Lung (tissue), 13 donors: Measurements from ENCODE around the gene ZPBP2. TPM values are rescaled to one million over a fixed set of nuclear protein-coding genes. Genes with fewer than 3 reads are reported as not detected.

Source experiments
- ATAC-seq: fragments of 200-7000 bp; cut with Tn5 transposase; one replicate; pipeline ENCODE4 v1.9.1; 2020; ENCODE audit warnings: moderate number of reproducible peaks; ENCODE audit not compliant: insufficient read depth, low FRiP score
- DNase-seq, 3 donors: peaks; one replicate each; pipeline ENCODE4 v3.0.0-alpha.2; 2013 to 2017
- H3K27ac ChIP-seq, 2 donors: one replicate each; pipeline ENCODE4 v1.5.1; 2013; ENCODE audit warnings: mild to moderate bottlenecking in 2 of 2, moderate library complexity in 2 of 2, control low read depth in 1 of 2, inconsistent platforms in 1 of 2, low read depth in 1 of 2, low read length in 1 of 2
- H3K27me3 ChIP-seq, 3 donors: one replicate each; pipeline ENCODE4 v1.5.1; 2013; ENCODE audit warnings: low read length in 2 of 3; ENCODE audit not compliant: control insufficient read depth in 3 of 3, insufficient read depth in 3 of 3
- H3K36me3 ChIP-seq, 4 donors: one replicate each; pipeline ENCODE4 v1.5.1; 2013; ENCODE audit warnings: low read length in 4 of 4, mild to moderate bottlenecking in 1 of 4, moderate library complexity in 1 of 4; ENCODE audit not compliant: control insufficient read depth in 4 of 4, insufficient read depth in 4 of 4
- H3K4me1 ChIP-seq, 5 donors: one replicate each; pipeline ENCODE4 v1.5.1; 2013; ENCODE audit warnings: low read length in 5 of 5, mild to moderate bottlenecking in 2 of 5, moderate library complexity in 1 of 5; ENCODE audit not compliant: control insufficient read depth in 5 of 5, insufficient read depth in 5 of 5
- H3K4me3 ChIP-seq: one replicate; pipeline ENCODE4 v1.5.1; 2013; ENCODE audit warnings: mild to moderate bottlenecking, control low read depth, moderate library complexity
- H3K9ac ChIP-seq, 2 donors: one replicate each; pipeline ENCODE4 v1.5.1; 2013; ENCODE audit warnings: low read length in 2 of 2, control low read depth in 1 of 2; ENCODE audit not compliant: insufficient read depth in 1 of 2
- H3K9me3 ChIP-seq, 4 donors: one replicate each; pipeline ENCODE4 v1.5.1; 2013; ENCODE audit warnings: low read length in 3 of 4, mild to moderate bottlenecking in 1 of 4, moderate library complexity in 1 of 4; ENCODE audit not compliant: control insufficient read depth in 4 of 4, insufficient read depth in 3 of 4
- WGBS, 2 donors: extraction: QIAGEN DNeasy Blood & Tissue Kit; methylation state at CpG; one replicate each; pipeline ENCODE4 v1.1.7; 2013; 5-methylcytosine and 5-hydroxymethylcytosine counted together
- polyA plus RNA-seq, 2 donors: library from polyadenylated mRNA; stranded (reverse); fragments of 200-250 nt; gene quantifications; one replicate each; pipeline ENCODE4 v1.2.1, GENCODE V29; 2013
- small RNA-seq: library from RNA; depleted of rRNA; stranded (forward); fragments of <200 nt; gene quantifications from one replicate; pipeline ENCODE3, GENCODE V24; 2014; ENCODE audit warnings: low replicate concordance
- total RNA-seq, 2 donors: library from RNA; depleted of rRNA in 1 of 2; stranded (reverse); fragments of >200 nt in 1 of 2; gene quantifications; one replicate each; pipeline ENCODE4 v1.2.1, GENCODE V29; 2014 to 2021
- TF ChIP-seq, protein P1 (sequence below): IDR thresholded peaks from 2 replicates; pipeline ENCODE4 v1.5.1; 2012; ENCODE audit warnings: mild to moderate bottlenecking; ENCODE audit errors: control extremely low read depth, extremely low read depth
- donor health status: control.
- donor health status: control.
- donor health status: Bipolar disorder and iron deficiency.
- donor health status: healthy.
- donor health status: DM: yes; HTN: yes; CAD: no.

The ZPBP2 gene
- total and polyA plus RNA-seq, 4 donors, result not detected

- Histone ChIP-seq H3K4me1 (peaks cover 0 to 39% (median 12%) of the 10 kb centered on the region in 5 donors), H3K9ac (peak overlapping the region in 1 of 2 donors; percentile 77), H3K4me3 (no peak overlapping the region), H3K9me3 (no peaks in the 10 kb centered on the region), H3K36me3 (peaks cover 12 to 27% (median 19%) of the 10 kb centered on the region in 4 donors), H3K27ac (peak overlapping the region in 1 of 2 donors; percentile 88), H3K27me3 (no peaks in the 10 kb centered on the region)
- ATAC-seq, result no peak
- DNase-seq, result no peak
- TF ChIP-seq, protein P1, sequence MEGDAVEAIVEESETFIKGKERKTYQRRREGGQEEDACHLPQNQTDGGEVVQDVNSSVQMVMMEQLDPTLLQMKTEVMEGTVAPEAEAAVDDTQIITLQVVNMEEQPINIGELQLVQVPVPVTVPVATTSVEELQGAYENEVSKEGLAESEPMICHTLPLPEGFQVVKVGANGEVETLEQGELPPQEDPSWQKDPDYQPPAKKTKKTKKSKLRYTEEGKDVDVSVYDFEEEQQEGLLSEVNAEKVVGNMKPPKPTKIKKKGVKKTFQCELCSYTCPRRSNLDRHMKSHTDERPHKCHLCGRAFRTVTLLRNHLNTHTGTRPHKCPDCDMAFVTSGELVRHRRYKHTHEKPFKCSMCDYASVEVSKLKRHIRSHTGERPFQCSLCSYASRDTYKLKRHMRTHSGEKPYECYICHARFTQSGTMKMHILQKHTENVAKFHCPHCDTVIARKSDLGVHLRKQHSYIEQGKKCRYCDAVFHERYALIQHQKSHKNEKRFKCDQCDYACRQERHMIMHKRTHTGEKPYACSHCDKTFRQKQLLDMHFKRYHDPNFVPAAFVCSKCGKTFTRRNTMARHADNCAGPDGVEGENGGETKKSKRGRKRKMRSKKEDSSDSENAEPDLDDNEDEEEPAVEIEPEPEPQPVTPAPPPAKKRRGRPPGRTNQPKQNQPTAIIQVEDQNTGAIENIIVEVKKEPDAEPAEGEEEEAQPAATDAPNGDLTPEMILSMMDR, result no peak
- WGBS, 2 donors, result 32 to 35% methylated on average over 4 of the region's 4 CpGs
Observed at GRCh38 chr17:39926135-39926587, 58.2 kb downstream of the ZPBP2 start.

GRCh38 chr17:39926588-39927100 lies 58.6 kb downstream of the ZPBP2 start:
- TF ChIP-seq, protein P1, result no peak
- Histone ChIP-seq H3K27ac (peak overlapping the region; percentile 88 to 94), H3K4me1 (peaks cover 0 to 39% (median 12%) of the 10 kb centered on the region in 5 donors), H3K9ac (peak overlapping the region; percentile 42 to 77), H3K4me3 (peak overlapping the region; percentile 78), H3K36me3 (peaks cover 12 to 25% (median 17%) of the 10 kb centered on the region in 4 donors), H3K9me3 (no peaks in the 10 kb centered on the region), H3K27me3 (no peaks in the 10 kb centered on the region)
- WGBS, 2 donors, result 2% methylated on average over 12 to 15 of the region's 15 CpGs
- DNase-seq (peak; percentile 47 to 60 (median 58)), ATAC-seq (peak; percentile 19)

Small RNA genes within 50 kb of the gene (small RNA-seq; reads per million reads assigned to genes)
- not detected for gene AC090844.1

Other genes starting within 250 kb of the ZPBP2 start
- 10 to 100 TPM; 21.3 to 22.9 TPM for gene PPP1R1B, start 241.2 kb upstream of the ZPBP2 start, total RNA-seq
- 10 to 100 TPM; 26.7 to 36.4 TPM for gene PPP1R1B, start 241.2 kb upstream of the ZPBP2 start, polyA plus RNA-seq
- 10 to 100 TPM; 27.4 to 63.4 TPM for gene STARD3, start 231.1 kb upstream of the ZPBP2 start, total RNA-seq
- gene STARD3, start 231.1 kb upstream of the ZPBP2 start, polyA plus RNA-seq, result 10 to 100 TPM; 66.3 to 79.7 TPM
- 1 to 10 TPM in 1 of 2 donors, under 1 TPM in 1; 0.82 to 1.3 TPM for gene TCAP, start 202.9 kb upstream of the ZPBP2 start, total RNA-seq
- 1 to 10 TPM; 1.2 to 1.4 TPM for gene TCAP, start 202.9 kb upstream of the ZPBP2 start, polyA plus RNA-seq
- gene PNMT, start 199.7 kb upstream of the ZPBP2 start, total RNA-seq, result 1 to 10 TPM; 1.9 to 4.3 TPM
- 1 to 10 TPM; 2.9 to 4.1 TPM for gene PNMT, start 199.7 kb upstream of the ZPBP2 start, polyA plus RNA-seq
- gene PGAP3, start 180.1 kb upstream of the ZPBP2 start, total RNA-seq, result 10 to 100 TPM; 17.0 to 39.7 TPM
- gene PGAP3, start 180.1 kb upstream of the ZPBP2 start, polyA plus RNA-seq, result 10 to 100 TPM; 15.9 to 35.8 TPM
- 100 to 1,000 TPM; 119 to 130 TPM for gene ERBB2, start 168.1 kb upstream of the ZPBP2 start, total RNA-seq
- gene ERBB2, start 168.1 kb upstream of the ZPBP2 start, polyA plus RNA-seq, result 10 to 100 TPM; 32.2 to 40.1 TPM
- 10 to 100 TPM; 20.8 to 47.2 TPM for gene MIEN1, start 137.7 kb upstream of the ZPBP2 start, total RNA-seq
- gene MIEN1, start 137.7 kb upstream of the ZPBP2 start, polyA plus RNA-seq, result 100 to 1,000 TPM in 1 of 2 donors, 10 to 100 TPM in 1; 69.3 to 136 TPM
- 10 to 100 TPM; 19.8 to 25.5 TPM for gene GRB7, start 130.3 kb upstream of the ZPBP2 start, total RNA-seq
- gene GRB7, start 130.3 kb upstream of the ZPBP2 start, polyA plus RNA-seq, result 10 to 100 TPM in 1 of 2 donors, 1 to 10 TPM in 1; 6.6 to 13.4 TPM
- 1 to 10 TPM; 3.9 TPM for gene IKZF3, start 3.9 kb upstream of the ZPBP2 start, total RNA-seq
- 1 to 10 TPM; 1.0 to 1.4 TPM for gene IKZF3, start 3.9 kb upstream of the ZPBP2 start, polyA plus RNA-seq
- 10 to 100 TPM in 1 of 2 donors, 1 to 10 TPM in 1; 5.4 to 26.8 TPM for gene GSDMB, start 50.4 kb downstream of the ZPBP2 start, total RNA-seq
- 10 to 100 TPM in 1 of 2 donors, 1 to 10 TPM in 1; 5.1 to 12.5 TPM for gene GSDMB, start 50.4 kb downstream of the ZPBP2 start, polyA plus RNA-seq
- gene ORMDL3, start 59.4 kb downstream of the ZPBP2 start, total RNA-seq, result 10 to 100 TPM; 60.7 to 76.7 TPM
- gene ORMDL3, start 59.4 kb downstream of the ZPBP2 start, polyA plus RNA-seq, result 10 to 100 TPM; 38.6 to 67.1 TPM
- gene LRRC3C, start 59.5 kb downstream of the ZPBP2 start, total RNA-seq, result not detected
- gene LRRC3C, start 59.5 kb downstream of the ZPBP2 start, polyA plus RNA-seq, result not detected
- gene GSDMA, start 94.8 kb downstream of the ZPBP2 start, total RNA-seq, result under 1 TPM in 1 of 2 donors, not detected in 1; 0.91 TPM
- under 1 TPM; 0.26 to 0.33 TPM for gene GSDMA, start 94.8 kb downstream of the ZPBP2 start, polyA plus RNA-seq
- gene PSMD3, start 112.6 kb downstream of the ZPBP2 start, total RNA-seq, result 10 to 100 TPM; 56.2 to 99.2 TPM
- gene PSMD3, start 112.6 kb downstream of the ZPBP2 start, polyA plus RNA-seq, result 100 to 1,000 TPM in 1 of 2 donors, 10 to 100 TPM in 1; 70.4 to 105 TPM
- gene CSF3, start 147.2 kb downstream of the ZPBP2 start, total RNA-seq, result 1 to 10 TPM; 1.7 to 2.9 TPM
- gene CSF3, start 147.2 kb downstream of the ZPBP2 start, polyA plus RNA-seq, result 100 to 1,000 TPM in 1 of 2 donors, 1 to 10 TPM in 1; 7.8 to 317 TPM
- 10 to 100 TPM; 69.9 to 82.3 TPM for gene MED24, start 186.2 kb downstream of the ZPBP2 start, total RNA-seq
- gene MED24, start 186.2 kb downstream of the ZPBP2 start, polyA plus RNA-seq, result 100 to 1,000 TPM in 1 of 2 donors, 10 to 100 TPM in 1; 48.2 to 149 TPM
- gene THRA, start 194.8 kb downstream of the ZPBP2 start, total RNA-seq, result 10 to 100 TPM; 41.3 to 55.9 TPM
- 10 to 100 TPM; 28.5 to 33.6 TPM for gene THRA, start 194.8 kb downstream of the ZPBP2 start, polyA plus RNA-seq
- gene NR1D1, start 232.4 kb downstream of the ZPBP2 start, total RNA-seq, result 10 to 100 TPM in 1 of 2 donors, 1 to 10 TPM in 1; 3.2 to 19.4 TPM
- gene NR1D1, start 232.4 kb downstream of the ZPBP2 start, polyA plus RNA-seq, result 10 to 100 TPM in 1 of 2 donors, 1 to 10 TPM in 1; 8.7 to 19.6 TPM